ENCODE data around the gene GPRC5C. TPM values are rescaled to one million over a fixed set of nuclear protein-coding genes. Genes with fewer than 3 reads are reported as not detected.

Gene GPRC5C
- total RNA-seq, 1 donor from 2014 or later = 70.4 TPM

DNA sequence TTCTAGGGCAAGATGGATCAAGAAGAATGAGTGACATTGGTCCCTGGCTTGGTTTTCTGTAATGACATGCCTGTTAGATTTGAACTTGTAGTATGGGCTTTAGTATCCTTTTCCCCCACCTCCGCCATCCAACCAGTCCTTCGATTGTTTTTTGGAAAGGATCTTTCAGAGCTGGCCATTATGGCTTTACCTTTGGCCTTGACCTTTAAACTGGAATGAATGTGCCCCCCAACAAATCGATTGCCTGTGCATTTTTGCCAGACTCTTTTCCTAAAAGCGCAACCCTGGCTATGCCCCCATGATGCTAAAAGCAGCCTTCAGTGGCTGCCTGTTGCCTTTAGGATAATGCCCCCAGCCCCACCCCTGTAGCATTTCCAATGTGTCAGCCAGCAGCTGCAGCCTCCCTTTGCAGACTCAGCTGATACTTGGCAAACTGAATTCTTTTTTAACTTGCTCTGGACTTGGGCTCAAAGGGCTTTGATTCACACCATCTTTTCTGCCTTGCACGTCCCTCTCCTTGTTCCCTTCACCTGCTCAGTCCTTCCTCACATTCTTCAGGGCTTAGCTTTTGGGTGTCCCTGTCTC, 4.0 kb downstream of the GPRC5C start:
- Mint-ChIP-seq H3K4me3 (ENCODE audit: unreplicated experiment) (peak overlapping the region; percentile 3), H3K27me3 (ENCODE audit: low read depth, unreplicated experiment) (no peaks in the 10 kb centered on the region), H3K4me1 (ENCODE audit: low read depth, unreplicated experiment) (peaks cover 20% of the 10 kb centered on the region), H3K36me3 (ENCODE audit: low read depth, unreplicated experiment) (peaks cover 30% of the 10 kb centered on the region), H3K27ac (ENCODE audit: unreplicated experiment) (no peak overlapping the region), H3K9me3 (ENCODE audit: unreplicated experiment) (peaks cover 7% of the 10 kb centered on the region)
- H3K9me3 ChIP-seq (ENCODE audit: insufficient read depth, low read depth, low read length) = no peaks in the 10 kb centered on the region
- H4K20me1 ChIP-seq (ENCODE audit: insufficient read depth, low read length) = peaks cover 5% of the 10 kb centered on the region
- DNase-seq (ENCODE audit: low read depth) (no peak), FAIRE-seq (no peak)
- no peaks in the 10 kb centered on the region for H3K79me2 ChIP-seq (ENCODE audit: insufficient read depth, low read length)
- no peak overlapping the region for H2AFZ ChIP-seq (ENCODE audit: low read depth, low read length)
- peaks cover 13% of the 10 kb centered on the region for H3K27me3 ChIP-seq (ENCODE audit: insufficient read depth, low read length)
- H3K4me1 ChIP-seq (ENCODE audit: insufficient read depth, low read length) = peaks cover 8% of the 10 kb centered on the region
- no peak overlapping the region for H3K4me2 ChIP-seq (ENCODE audit: low read length)
- TF ChIP-seq CTCF (IDR thresholded peaks at IDR 0.05; ENCODE audit: insufficient read depth, low read depth, low read length) (no peak), EZH2 (IDR thresholded peaks at IDR 0.05; ENCODE audit: insufficient read depth, low read length) (no peak)
- no peak overlapping the region for H3K27ac ChIP-seq (ENCODE audit: low read depth, low read length)
- H3K9ac ChIP-seq (ENCODE audit: low read length) = no peak overlapping the region
- no peak overlapping the region for H3K4me3 ChIP-seq (ENCODE audit: insufficient read depth, low read depth, low read length)
- no peaks in the 10 kb centered on the region for H3K36me3 ChIP-seq (ENCODE audit: insufficient read depth, low read length)

GRCh38 chr17:74437702-74438101, 5.8 kb downstream of the GPRC5C start:
- no peak overlapping the region for H3K9ac ChIP-seq (ENCODE audit: low read length)
- no peak overlapping the region for H2AFZ ChIP-seq (ENCODE audit: low read depth, low read length)
- peak; percentile 69 for TF ChIP-seq CTCF (IDR thresholded peaks at IDR 0.05; ENCODE audit: insufficient read depth, low read depth, low read length)
- TF ChIP-seq EZH2 (IDR thresholded peaks at IDR 0.05; ENCODE audit: insufficient read depth, low read length) = no peak
- Mint-ChIP-seq H3K27ac (ENCODE audit: unreplicated experiment) (no peak overlapping the region), H3K27me3 (ENCODE audit: low read depth, unreplicated experiment) (no peaks in the 10 kb centered on the region), H3K4me1 (ENCODE audit: low read depth, unreplicated experiment) (peaks cover 20% of the 10 kb centered on the region), H3K9me3 (ENCODE audit: unreplicated experiment) (peaks cover 7% of the 10 kb centered on the region), H3K4me3 (ENCODE audit: unreplicated experiment) (no peak overlapping the region), H3K36me3 (ENCODE audit: low read depth, unreplicated experiment) (peaks cover 34% of the 10 kb centered on the region)
- DNase-seq (ENCODE audit: low read depth) (no peak), FAIRE-seq (no peak)
- H3K36me3 ChIP-seq (ENCODE audit: insufficient read depth, low read length) = no peaks in the 10 kb centered on the region
- H4K20me1 ChIP-seq (ENCODE audit: insufficient read depth, low read length) = peaks cover 5% of the 10 kb centered on the region
- no peaks in the 10 kb centered on the region for H3K9me3 ChIP-seq (ENCODE audit: insufficient read depth, low read depth, low read length)
- no peak overlapping the region for H3K27ac ChIP-seq (ENCODE audit: low read depth, low read length)
- H3K27me3 ChIP-seq (ENCODE audit: insufficient read depth, low read length) = peaks cover 7% of the 10 kb centered on the region
- no peak overlapping the region for H3K4me3 ChIP-seq (ENCODE audit: insufficient read depth, low read depth, low read length)
- H3K79me2 ChIP-seq (ENCODE audit: insufficient read depth, low read length) = no peaks in the 10 kb centered on the region
- no peak overlapping the region for H3K4me2 ChIP-seq (ENCODE audit: low read length)
- peaks cover under 1% of the 10 kb centered on the region for H3K4me1 ChIP-seq (ENCODE audit: insufficient read depth, low read length)
